Esophagus squamous epithelium (tissue), 5 donors: ENCODE measurements around the gene SRP68. TPM values are rescaled to one million over a fixed set of nuclear protein-coding genes. Genes with fewer than 3 reads are reported as not detected.

Experiments
- DNase-seq: peaks from one replicate; lab custom pipeline; 2025; lab: John Stamatoyannopoulos, UW
- H3K27ac ChIP-seq, 4 donors: fragments of 200-600 bp; sonication (generic); one replicate each; pipeline ENCODE4 v1.5.1; 2016 to 2019; ENCODE audit warnings: mild to moderate bottlenecking in 1 of 4
- H3K27me3 ChIP-seq, 4 donors: fragments of 200-600 bp; sonication (generic); 1 replicate in 3 of 4; 2 replicates in 1 of 4; pipeline versions ENCODE4 v1.5.1 to v1.6.0; 2017 to 2021; ENCODE audit warnings: antibody characterized with exemption in 1 of 4
- H3K36me3 ChIP-seq, 3 donors: fragments of 200-600 bp; sonication (generic); one replicate each; pipeline ENCODE4 v1.5.1; 2016 to 2019
- H3K4me1 ChIP-seq, 3 donors: fragments of 200-600 bp; sonication (generic); one replicate each; pipeline ENCODE4 v1.5.1; 2017 to 2019
- H3K4me3 ChIP-seq, 4 donors: fragments of 200-600 bp; sonication (generic); 1 replicate in 3 of 4; 2 replicates in 1 of 4; pipeline ENCODE4 v1.5.1; 2016 to 2019; ENCODE audit warnings: mild to moderate bottlenecking in 2 of 4, moderate library complexity in 1 of 4
- H3K9me3 ChIP-seq, 3 donors: fragments of 200-600 bp; sonication (generic); one replicate each; pipeline ENCODE4 v1.5.1; 2016 to 2019
- POLR2A ChIP-seq, 4 donors: fragments of 450-650 bp; IDR thresholded peaks; one replicate each; pipeline ENCODE4 v1.6.1; 2017; ENCODE audit warnings: antibody characterized with exemption in 4 of 4, mild to moderate bottlenecking in 4 of 4, moderate library complexity in 3 of 4
- WGBS, 2 donors: methylation state at CpG; one replicate each; pipeline ENCODE4 v1.1.5; 2018; 5-methylcytosine and 5-hydroxymethylcytosine counted together
- intact Hi-C: fragments of 100-400 bp; cut with DNase I; formaldehyde crosslinking; loops from one replicate; pipeline ENCODE4 v1.15.0; 2022
- total RNA-seq, 4 donors: library from RNA; depleted of rRNA; stranded (reverse); fragments of >200 nt; gene quantifications; one replicate each; pipeline ENCODE4 v1.1.0, GENCODE V29; 2016
- TF ChIP-seq, protein P1 (sequence below), 6 experiments: fragments of 450-650 bp in 4 of 6; fragments of 200-600 bp in 2 of 6; sonication (generic) in 2 of 6; IDR thresholded peaks; one replicate each; pipeline ENCODE4 v1.5.1; 2016 to 2019; ENCODE audit warnings: antibody characterized with exemption in 6 of 6, mild to moderate bottlenecking in 4 of 6, moderate library complexity in 4 of 6
- donor health status: DM: yes; HTN: yes; CAD: no.

SRP68 gene
- total RNA-seq, 4 donors from 2014 or later = 40.6 to 78.0 (median 52.7) TPM

GRCh38 chr17:76050538-76051467 is 21.5 kb downstream of the SRP68 start:
- H3K36me3 ChIP-seq = peaks cover 29 to 98% (median 44%) of the 10 kb centered on the region in 3 donors

GRCh38 chr17:76049836-76050537 is 22.3 kb downstream of the SRP68 start:
- H3K27ac ChIP-seq = peak overlapping the region; percentile 30 to 93 (median 90)
- no peak for TF ChIP-seq POLR2A (IDR thresholded peaks at IDR 0.05)
- TF ChIP-seq, protein P1, sequence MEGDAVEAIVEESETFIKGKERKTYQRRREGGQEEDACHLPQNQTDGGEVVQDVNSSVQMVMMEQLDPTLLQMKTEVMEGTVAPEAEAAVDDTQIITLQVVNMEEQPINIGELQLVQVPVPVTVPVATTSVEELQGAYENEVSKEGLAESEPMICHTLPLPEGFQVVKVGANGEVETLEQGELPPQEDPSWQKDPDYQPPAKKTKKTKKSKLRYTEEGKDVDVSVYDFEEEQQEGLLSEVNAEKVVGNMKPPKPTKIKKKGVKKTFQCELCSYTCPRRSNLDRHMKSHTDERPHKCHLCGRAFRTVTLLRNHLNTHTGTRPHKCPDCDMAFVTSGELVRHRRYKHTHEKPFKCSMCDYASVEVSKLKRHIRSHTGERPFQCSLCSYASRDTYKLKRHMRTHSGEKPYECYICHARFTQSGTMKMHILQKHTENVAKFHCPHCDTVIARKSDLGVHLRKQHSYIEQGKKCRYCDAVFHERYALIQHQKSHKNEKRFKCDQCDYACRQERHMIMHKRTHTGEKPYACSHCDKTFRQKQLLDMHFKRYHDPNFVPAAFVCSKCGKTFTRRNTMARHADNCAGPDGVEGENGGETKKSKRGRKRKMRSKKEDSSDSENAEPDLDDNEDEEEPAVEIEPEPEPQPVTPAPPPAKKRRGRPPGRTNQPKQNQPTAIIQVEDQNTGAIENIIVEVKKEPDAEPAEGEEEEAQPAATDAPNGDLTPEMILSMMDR (IDR thresholded peaks at IDR 0.05) = no peak
- peaks cover 32 to 98% (median 51%) of the 10 kb centered on the region in 3 donors for H3K36me3 ChIP-seq
- H3K4me3 ChIP-seq = no peak overlapping the region
- 89 to 90% methylated on average over 11 to 15 of the region's 15 CpGs for WGBS, 2 donors
- H3K27me3 ChIP-seq = no peaks in the 10 kb centered on the region
- intact Hi-C loops = loop anchor here (5.0 kb wide), 1 partner anchor 38 kb away; no protein-coding TSS in a partner anchor
- DNase-seq = no peak
- H3K9me3 ChIP-seq = no peaks in the 10 kb centered on the region
- peaks cover 3 to 84% (median 20%) of the 10 kb centered on the region in 3 donors for H3K4me1 ChIP-seq

More at GRCh38 chr17:76050538-76051467, 21.5 kb downstream of the SRP68 start:
- TF ChIP-seq, protein P1 (IDR thresholded peaks at IDR 0.05) = no peak
- no peak for TF ChIP-seq POLR2A (IDR thresholded peaks at IDR 0.05)
- H3K9me3 ChIP-seq = no peaks in the 10 kb centered on the region
- intact Hi-C loops = loop anchor here (5.0 kb wide), 1 partner anchor 39 kb away; no protein-coding TSS in a partner anchor
- WGBS, 2 donors = 64 to 65% methylated on average over 11 of the region's 11 CpGs
- DNase-seq = no peak
- no peaks in the 10 kb centered on the region for H3K27me3 ChIP-seq
- H3K27ac ChIP-seq = peak overlapping the region; percentile 30 to 93 (median 90)
- H3K4me3 ChIP-seq = no peak overlapping the region
- H3K4me1 ChIP-seq = peaks cover 3 to 84% (median 24%) of the 10 kb centered on the region in 3 donors

GRCh38 chr17:76049239-76049638 is 23.1 kb downstream of the SRP68 start:
- TF ChIP-seq POLR2A (IDR thresholded peaks at IDR 0.05) = no peak
- TF ChIP-seq, protein P1 (IDR thresholded peaks at IDR 0.05) = no peak
- H3K9me3 ChIP-seq = no peaks in the 10 kb centered on the region
- peaks cover 6 to 84% (median 21%) of the 10 kb centered on the region in 3 donors for H3K4me1 ChIP-seq
- intact Hi-C loops = no loop called here
- no peaks in the 10 kb centered on the region for H3K27me3 ChIP-seq
- DNase-seq = no peak
- 87 to 89% methylated on average over 3 of the region's 3 CpGs for WGBS, 2 donors
- H3K27ac ChIP-seq = no peak overlapping the region
- H3K36me3 ChIP-seq = peaks cover 33 to 98% (median 58%) of the 10 kb centered on the region in 3 donors
- no peak overlapping the region for H3K4me3 ChIP-seq

DNA sequence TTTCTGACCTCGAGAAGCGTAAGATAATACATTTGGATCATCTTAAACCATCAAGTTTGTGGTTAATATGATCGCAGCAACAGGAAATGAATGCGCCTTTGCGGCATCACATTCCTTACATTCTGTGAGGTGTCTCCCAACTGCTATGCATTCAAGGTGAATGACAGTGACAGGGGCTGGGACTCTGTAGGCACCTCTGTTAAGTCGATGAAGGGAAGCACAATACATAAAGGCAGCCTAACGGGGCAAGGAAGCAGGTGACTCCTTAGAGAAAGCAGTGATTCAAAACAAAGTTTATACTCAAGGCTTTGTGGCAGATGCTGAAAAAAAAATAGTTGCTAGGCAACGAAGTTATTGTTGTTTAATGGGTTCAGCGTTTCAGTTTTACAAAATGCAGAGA is 23.6 kb downstream of the SRP68 start:
- no peak for TF ChIP-seq POLR2A (IDR thresholded peaks at IDR 0.05)
- TF ChIP-seq, protein P1 (IDR thresholded peaks at IDR 0.05) = no peak
- 71 to 72% methylated on average over 9 of the region's 9 CpGs for WGBS, 2 donors
- no peak overlapping the region for H3K4me3 ChIP-seq
- intact Hi-C loops = no loop called here
- no peaks in the 10 kb centered on the region for H3K9me3 ChIP-seq
- peaks cover 11 to 84% (median 23%) of the 10 kb centered on the region in 3 donors for H3K4me1 ChIP-seq
- no peak for DNase-seq
- H3K36me3 ChIP-seq = peaks cover 39 to 98% (median 63%) of the 10 kb centered on the region in 3 donors
- H3K27ac ChIP-seq = no peak overlapping the region
- H3K27me3 ChIP-seq = no peaks in the 10 kb centered on the region
